Pancreas (tissue), 10 donors: Measurements from ENCODE around the gene TRPC6. TPM values are rescaled to one million over a fixed set of nuclear protein-coding genes. Genes with fewer than 3 reads are reported as not detected.

Experiments
- ATAC-seq, 4 donors: fragments of 200-7000 bp; cut with Tn5 transposase; one replicate each; pipeline versions ENCODE4 v1.8.0 to v1.9.1; 2020; ENCODE audit warnings: mild to moderate bottlenecking in 4 of 4, moderate library complexity in 4 of 4
- DNase-seq, 6 donors: peaks; one replicate each; pipeline ENCODE4 v3.0.0-alpha.2; 2020
- FAIRE-seq: peaks from 2 replicates; lab custom pipeline; 2012; peaks lifted over from hg19 to GRCh38; lab: Jason Lieb, UNC
- H3K27ac ChIP-seq, 4 donors: fragments of 200-600 bp; sonication (generic); 1 replicate in 3 of 4; 2 replicates in 1 of 4; pipeline versions ENCODE4 v1.5.0 to v1.8.0; 2020
- H3K27me3 ChIP-seq, 4 donors: fragments of 200-600 bp; one replicate each; pipeline ENCODE4 v1.8.0; 2021
- H3K36me3 ChIP-seq, 3 donors: fragments of 200-600 bp; sonication (generic) in 1 of 3; one replicate each; pipeline versions ENCODE4 v1.5.0 to v1.8.0; 2020 to 2021
- H3K4me1 ChIP-seq, 3 donors: fragments of 200-600 bp; one replicate each; pipeline ENCODE4 v1.8.0; 2021
- H3K4me3 ChIP-seq, 4 donors: fragments of 200-600 bp; sonication (generic) in 2 of 4; one replicate each; pipeline versions ENCODE4 v1.5.0 to v1.8.0; 2020 to 2021
- H3K9me3 ChIP-seq, 4 donors: fragments of 200-600 bp; one replicate each; pipeline ENCODE4 v1.8.0; 2021
- WGBS, 2 donors: extraction: QIAGEN DNeasy Blood & Tissue Kit; methylation state at CpG; one replicate each; pipeline ENCODE4 v1.1.7; 2013; 5-methylcytosine and 5-hydroxymethylcytosine counted together
- intact Hi-C, 3 donors: fragments of 100-400 bp; cut with DNase I; formaldehyde crosslinking; loops; one replicate each; pipeline versions ENCODE4 v1.11.1 to v1.14.2; 2022
- polyA plus RNA-seq, 2 donors: library from polyadenylated mRNA; stranded (reverse); fragments of 200-250 nt; gene quantifications; one replicate each; pipeline ENCODE4 v1.2.3, GENCODE V29; 2013
- total RNA-seq, 6 donors: library from RNA; stranded (reverse); fragmentation: NEBNext Ultra II Directional in 4 of 6; extraction: Animal tissue kit (Norgen Biotek cat#: 25700) in 4 of 6; gene quantifications; one replicate each; pipeline versions ENCODE4 v1.2.1 to v1.2.4, GENCODE V29; 2021 to 2023
- TF ChIP-seq, protein P1 (sequence below), 4 donors: fragments of 200-600 bp; sonication (generic) in 3 of 4; IDR thresholded peaks; one replicate each; pipeline versions ENCODE4 v1.5.0 to v1.8.0; 2021; ENCODE audit warnings: antibody characterized with exemption in 4 of 4
- donor health status: healthy with polysubstance abuse.
- donor health status: DM: no; HTN: no; CAD: no; lungs with moderate emphysema.
- donor health status: DM: no; HTN: no; CAD: no.
- donor health status: control.
- donor health status: control.
- donor health status: Bipolar disorder and iron deficiency.
- donor health status: DM: yes; HTN: yes; CAD: no.
- donor health status: DM: no; HTN: no; CAD: no.
- donor health status: DM: no; HTN: no; CAD: no.
- donor health status: DM: yes; HTN: yes; CAD: no.

The TRPC6 gene
- total and polyA plus RNA-seq, 8 donors, result 0.09 to 1.5 (median 0.42) TPM

DNA sequence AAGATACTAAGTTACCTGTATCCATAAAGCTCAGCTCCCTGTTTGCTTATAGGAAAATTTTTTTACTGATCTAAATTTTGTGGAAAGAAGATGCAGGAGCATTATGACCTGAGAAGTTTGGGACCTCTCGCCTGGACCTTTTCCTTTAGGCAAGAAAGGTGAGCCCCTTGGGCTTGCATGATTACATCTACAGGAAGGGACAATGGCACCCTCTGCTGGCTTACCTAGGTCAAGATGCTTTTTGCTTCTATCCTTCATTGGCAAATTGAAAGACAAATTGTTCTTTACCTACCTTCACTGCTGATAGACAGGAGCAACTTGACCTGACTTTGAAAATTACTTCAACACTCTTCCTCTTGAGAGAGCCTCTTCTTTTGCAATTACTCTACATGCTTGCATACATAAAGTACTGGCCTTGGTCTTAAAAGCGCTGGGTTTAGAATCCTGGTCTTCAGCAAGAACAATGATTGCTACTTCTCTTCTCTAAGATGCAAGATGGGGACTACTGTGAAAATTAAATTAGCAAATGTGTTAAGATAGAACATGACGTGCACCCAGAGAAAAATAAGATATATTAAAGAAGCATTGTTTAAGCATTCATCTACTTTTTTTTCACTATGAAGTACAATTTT is 147.2 kb downstream of the TRPC6 start:
- Histone ChIP-seq H3K27me3 (no peaks in the 10 kb centered on the region), H3K36me3 (no peaks in the 10 kb centered on the region), H3K9me3 (no peaks in the 10 kb centered on the region), H3K4me1 (peaks cover 0 to 7% (median 7%) of the 10 kb centered on the region in 3 donors), H3K27ac (no peak overlapping the region), H3K4me3 (no peak overlapping the region)
- DNase-seq, result peak in 2 of 6 donors; percentile 17 to 29
- ATAC-seq, result peak in 3 of 4 donors; percentile 43 to 64 (median 61)
- intact Hi-C loops, result no loop called here
- TF ChIP-seq, protein P1, sequence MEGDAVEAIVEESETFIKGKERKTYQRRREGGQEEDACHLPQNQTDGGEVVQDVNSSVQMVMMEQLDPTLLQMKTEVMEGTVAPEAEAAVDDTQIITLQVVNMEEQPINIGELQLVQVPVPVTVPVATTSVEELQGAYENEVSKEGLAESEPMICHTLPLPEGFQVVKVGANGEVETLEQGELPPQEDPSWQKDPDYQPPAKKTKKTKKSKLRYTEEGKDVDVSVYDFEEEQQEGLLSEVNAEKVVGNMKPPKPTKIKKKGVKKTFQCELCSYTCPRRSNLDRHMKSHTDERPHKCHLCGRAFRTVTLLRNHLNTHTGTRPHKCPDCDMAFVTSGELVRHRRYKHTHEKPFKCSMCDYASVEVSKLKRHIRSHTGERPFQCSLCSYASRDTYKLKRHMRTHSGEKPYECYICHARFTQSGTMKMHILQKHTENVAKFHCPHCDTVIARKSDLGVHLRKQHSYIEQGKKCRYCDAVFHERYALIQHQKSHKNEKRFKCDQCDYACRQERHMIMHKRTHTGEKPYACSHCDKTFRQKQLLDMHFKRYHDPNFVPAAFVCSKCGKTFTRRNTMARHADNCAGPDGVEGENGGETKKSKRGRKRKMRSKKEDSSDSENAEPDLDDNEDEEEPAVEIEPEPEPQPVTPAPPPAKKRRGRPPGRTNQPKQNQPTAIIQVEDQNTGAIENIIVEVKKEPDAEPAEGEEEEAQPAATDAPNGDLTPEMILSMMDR (IDR thresholded peaks at IDR 0.05), result peak in 3 of 4 donors; percentile 26 to 43 (median 33)
- FAIRE-seq, result no peak
- WGBS, 2 donors, result 52 to 57% methylated on average over 3 of the region's 3 CpGs

DNA sequence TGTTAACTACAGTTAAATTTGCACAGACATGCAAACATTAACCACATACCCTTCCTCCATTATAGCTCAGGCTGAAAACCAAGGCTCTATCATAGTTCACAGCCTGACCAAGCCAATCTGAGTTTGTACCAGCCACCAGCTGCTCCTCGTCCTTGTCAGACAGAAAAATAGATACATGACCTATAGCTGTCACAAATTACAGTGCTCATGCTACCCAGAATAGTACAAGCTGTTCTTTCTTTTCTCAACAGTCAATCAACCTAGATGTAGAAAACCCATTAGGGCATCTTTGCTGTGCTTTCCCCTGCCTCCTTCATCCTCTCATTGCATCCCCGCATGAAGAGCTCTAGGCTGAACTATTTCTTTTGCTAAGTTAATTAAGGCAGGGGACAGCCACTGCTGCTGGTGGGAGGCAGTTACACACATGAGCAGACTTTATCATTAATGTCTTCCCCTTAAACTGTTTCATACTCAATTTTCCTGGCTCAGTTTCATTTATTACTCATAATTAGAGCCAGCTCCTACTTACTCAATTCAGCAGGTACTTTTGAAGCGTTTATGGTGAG is 148.3 kb downstream of the TRPC6 start:
- intact Hi-C loops, result no loop called here
- DNase-seq (no peak), FAIRE-seq (no peak), ATAC-seq (no peak)
- Histone ChIP-seq H3K9me3 (no peaks in the 10 kb centered on the region), H3K36me3 (no peaks in the 10 kb centered on the region), H3K4me1 (no peaks in the 10 kb centered on the region), H3K27me3 (no peaks in the 10 kb centered on the region), H3K27ac (no peak overlapping the region), H3K4me3 (no peak overlapping the region)
- TF ChIP-seq, protein P1 (IDR thresholded peaks at IDR 0.05), result no peak
- 46 to 57% methylated on average over 3 of the region's 3 CpGs for WGBS, 2 donors

DNA sequence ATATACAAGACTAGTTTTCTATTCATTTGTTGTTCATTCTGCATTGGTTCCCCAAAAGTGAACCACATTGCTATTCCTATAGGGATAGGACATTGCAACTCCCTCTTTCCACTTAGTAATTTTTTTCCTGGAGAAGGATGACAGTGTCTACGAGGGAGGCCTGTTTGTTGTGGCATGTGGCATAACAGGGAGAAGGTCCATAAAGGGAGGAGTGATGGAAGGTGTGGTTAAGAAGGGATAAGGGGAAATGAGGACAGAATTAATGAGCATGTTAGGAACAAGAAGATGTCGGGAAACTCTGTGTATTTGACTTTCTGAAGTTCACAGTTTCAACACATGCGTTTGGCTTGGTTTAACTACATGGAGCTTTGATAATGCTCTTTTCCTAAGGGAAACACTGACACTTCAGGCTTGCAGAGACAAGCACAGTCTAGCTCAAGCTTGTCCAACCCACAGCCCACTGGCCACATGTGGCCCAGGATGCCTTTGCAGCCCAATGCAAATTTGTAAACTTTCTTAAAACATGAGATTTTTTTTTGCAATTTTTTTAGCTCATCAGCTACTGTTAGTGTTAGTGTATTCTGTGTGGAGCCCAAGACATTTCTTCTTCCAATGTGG is 149.7 kb downstream of the TRPC6 start:
- no peak for FAIRE-seq
- H3K36me3 ChIP-seq, result no peaks in the 10 kb centered on the region
- 58 to 63% methylated on average over 3 of the region's 3 CpGs for WGBS, 2 donors

DNA sequence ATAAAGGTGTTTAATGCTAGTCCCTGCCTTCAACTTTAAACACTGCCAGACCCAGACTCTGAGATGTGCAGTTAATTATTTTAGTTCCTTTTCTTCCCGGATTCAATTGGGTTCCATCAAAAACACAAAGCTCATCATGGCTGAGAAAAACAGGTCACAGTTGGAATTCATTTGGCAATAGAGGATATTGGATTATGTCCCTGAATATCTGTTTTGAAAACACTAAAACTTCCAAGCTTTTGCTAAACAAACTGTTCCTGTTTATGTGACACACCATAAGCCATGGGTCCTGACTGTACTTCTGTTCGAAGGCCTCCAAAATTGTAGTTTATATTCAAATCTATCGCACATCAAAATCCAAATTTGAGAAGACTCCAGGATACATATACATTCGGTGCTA is 150.7 kb downstream of the TRPC6 start:
- TF ChIP-seq, protein P1 (IDR thresholded peaks at IDR 0.05), result no peak
- H3K27me3 ChIP-seq, result no peaks in the 10 kb centered on the region
- no peaks in the 10 kb centered on the region for H3K9me3 ChIP-seq
- no peak for FAIRE-seq
- ATAC-seq, result no peak
- H3K4me3 ChIP-seq, result no peak overlapping the region
- 58 to 68% methylated on average over 4 of the region's 4 CpGs for WGBS, 2 donors
- H3K36me3 ChIP-seq, result no peaks in the 10 kb centered on the region
- H3K27ac ChIP-seq, result no peak overlapping the region
- intact Hi-C loops, result no loop called here
- DNase-seq, result no peak
- no peaks in the 10 kb centered on the region for H3K4me1 ChIP-seq

More for the DNA sequence above, 149.7 kb downstream of the TRPC6 start:
- no peaks in the 10 kb centered on the region for H3K27me3 ChIP-seq
- H3K27ac ChIP-seq, result no peak overlapping the region
- TF ChIP-seq, protein P1 (IDR thresholded peaks at IDR 0.05), result no peak
- H3K4me1 ChIP-seq, result no peaks in the 10 kb centered on the region
- no peak for DNase-seq
- ATAC-seq, result no peak
- no peak overlapping the region for H3K4me3 ChIP-seq
- H3K9me3 ChIP-seq, result no peaks in the 10 kb centered on the region
- intact Hi-C loops, result no loop called here
